ELR (cell line): ENCODE data around the gene ZNF710.

Experiments used
- DNase-seq: peaks from one replicate; pipeline ENCODE4 v3.0.0-alpha.2; 2015; ENCODE audit warnings: low read depth

The ZNF710 gene

DNA sequence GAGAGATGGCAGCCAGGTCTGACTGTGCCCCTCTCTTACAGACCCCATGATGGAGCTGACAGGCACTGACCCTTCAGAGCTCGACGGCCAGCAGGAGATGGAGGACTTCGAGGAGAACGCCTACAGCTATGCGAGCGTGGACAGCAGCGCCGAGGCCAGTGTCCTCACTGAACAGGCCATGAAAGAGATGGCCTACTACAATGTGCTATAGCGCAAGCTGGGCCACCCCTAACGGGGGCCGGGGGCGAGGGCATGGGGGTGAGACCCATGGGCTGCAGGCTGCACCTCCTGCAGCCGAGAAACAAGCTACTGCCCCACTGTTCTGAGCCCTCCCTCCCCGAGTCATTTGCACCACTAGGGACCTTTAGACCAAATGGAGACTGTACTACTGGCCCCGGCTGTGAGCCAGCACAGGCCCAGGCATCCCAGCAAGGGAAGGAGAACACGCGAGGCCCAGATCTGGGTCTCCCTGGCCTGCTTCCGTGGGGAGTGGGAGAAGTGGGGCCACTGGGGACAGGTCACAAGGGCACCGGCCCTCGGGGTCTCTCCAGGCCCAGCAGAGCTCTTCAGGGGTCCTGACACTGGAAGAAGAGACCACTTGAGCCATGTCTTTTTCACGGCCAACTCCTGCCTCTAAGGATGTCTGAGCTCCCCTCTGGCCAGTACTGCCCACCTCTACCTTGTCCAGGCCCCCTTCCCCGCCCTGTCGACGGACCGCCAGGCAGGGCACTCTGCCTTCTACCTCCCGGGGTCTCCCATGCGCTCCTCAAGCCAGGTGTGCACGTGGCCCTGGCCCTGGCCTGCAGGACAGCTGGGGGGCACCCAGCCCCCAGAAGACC, 78.7 kb downstream of the ZNF710 start:
- DNase-seq = no peak

DNA sequence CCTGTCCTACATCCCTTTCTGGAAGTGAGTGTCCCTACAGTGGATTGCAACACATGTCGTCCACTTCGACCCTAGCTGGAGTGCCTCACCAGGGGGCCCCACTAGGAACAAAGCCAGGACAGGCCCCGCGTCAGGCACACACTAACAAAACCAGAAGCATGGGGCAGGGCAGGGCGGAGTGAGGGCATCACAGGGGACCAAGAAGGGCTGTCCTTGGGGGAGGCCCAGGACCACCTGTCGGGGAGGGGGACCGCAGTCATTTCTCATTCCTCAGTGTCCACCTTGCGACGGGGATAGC, 79.3 kb downstream of the ZNF710 start:
- DNase-seq = no peak

- no peak for DNase-seq
Measured at GRCh38 chr15:90080818-90081393, 79.8 kb downstream of the ZNF710 start.

DNA sequence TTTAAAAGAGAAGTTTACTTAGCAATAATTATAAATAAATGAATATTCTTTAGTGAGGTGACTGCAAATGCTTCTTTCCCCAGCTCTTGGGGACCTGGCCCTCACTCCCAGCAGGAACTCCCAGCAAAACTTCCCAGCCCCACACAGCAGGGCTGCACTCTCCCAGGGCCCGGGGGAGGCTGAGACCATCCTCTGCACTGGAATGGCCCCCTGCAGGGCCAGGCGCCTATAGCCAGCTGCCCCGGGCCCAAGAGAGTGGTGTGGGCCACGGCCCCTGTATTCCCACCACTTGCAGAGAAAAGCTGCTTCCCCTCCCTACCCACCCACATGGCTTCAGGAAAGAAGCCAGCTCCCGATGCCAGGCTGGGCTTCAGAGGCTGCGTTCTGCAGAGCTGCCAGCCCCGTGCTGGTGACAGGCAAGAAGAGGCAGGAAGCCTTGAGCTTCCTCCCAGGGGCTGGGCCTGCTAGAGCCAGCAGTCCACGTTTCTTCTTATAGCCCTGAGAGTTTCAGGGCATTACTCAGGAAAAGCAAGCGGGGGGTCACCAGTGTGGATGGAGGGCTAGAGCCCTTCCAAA, 81.1 kb downstream of the ZNF710 start:
- no peak for DNase-seq

GRCh38 chr15:90083419-90083818, 82.3 kb downstream of the ZNF710 start:
- no peak for DNase-seq

DNA sequence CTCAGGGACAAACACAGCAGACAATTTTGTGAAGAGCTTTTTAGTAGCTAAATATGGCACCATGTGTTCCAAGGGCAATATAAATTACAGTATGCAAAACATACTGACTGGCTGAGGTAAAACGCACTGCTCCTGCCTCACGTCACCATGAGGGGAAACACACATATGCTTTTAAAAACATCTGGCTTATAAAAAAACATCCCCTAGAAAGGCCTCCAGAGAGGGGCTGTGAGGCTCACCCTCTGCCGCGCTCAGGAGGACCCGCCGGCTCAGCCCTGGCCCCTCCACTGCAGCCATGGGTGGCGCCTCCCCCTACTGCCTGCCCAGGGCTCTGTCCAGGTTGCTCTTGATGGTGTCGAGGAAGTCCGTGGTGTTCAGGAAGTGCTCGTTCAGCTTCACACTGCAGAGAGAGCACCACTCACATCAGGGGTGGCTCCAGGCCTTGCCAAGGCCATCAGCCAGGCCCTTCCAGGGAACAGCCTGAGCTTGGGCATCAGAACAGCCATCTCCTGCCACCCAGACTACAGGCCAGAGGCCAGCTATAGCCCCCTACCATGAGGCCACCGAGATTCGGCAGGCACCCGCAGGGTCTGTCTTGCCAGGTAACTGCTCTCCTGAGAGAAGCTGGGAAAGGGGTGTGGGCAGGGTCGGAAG, 83.0 kb downstream of the ZNF710 start:
- DNase-seq = no peak

GRCh38 chr15:90084876-90085423, 83.8 kb downstream of the ZNF710 start:
- DNase-seq = no peak

GRCh38 chr15:90085565-90085964, 84.4 kb downstream of the ZNF710 start:
- no peak for DNase-seq

GRCh38 chr15:90086868-90087268, 85.7 kb downstream of the ZNF710 start:
- peak; percentile 70 for DNase-seq

- peak; percentile 62 for DNase-seq
Measured at GRCh38 chr15:90087454-90088154, 86.5 kb downstream of the ZNF710 start.

DNA sequence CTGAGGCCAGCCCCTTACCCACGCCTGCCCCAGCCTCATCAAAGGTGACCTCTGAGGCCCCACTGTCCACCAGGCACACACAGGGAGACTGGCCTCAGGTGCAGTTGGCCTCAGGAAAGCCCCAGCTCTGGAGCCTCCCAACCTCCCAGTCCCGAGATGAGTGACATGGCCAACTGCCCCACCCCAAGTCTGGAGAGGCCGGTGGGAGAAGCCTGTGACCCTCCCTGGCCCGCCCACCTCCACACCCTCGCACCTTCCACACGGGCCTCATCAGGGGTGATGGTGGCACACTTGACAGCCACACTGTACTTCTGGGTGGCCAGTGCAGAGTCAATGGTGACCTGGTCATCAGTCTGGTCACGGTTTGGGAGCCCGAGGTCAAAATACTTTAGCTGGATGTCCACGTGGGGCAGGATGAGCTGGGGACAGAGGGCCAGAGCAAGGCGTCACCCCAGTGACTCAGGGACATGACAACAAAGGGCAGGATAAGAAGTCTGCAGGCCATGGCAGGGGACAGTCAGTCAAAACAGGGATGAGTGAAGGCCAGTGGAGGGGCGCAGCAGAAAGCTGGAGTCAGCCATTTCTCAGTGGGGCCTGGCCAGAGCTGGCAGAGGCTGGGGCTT, 89.2 kb downstream of the ZNF710 start:
- DNase-seq = no peak

- no peak for DNase-seq
Measured at GRCh38 chr15:90091156-90091931, 90.2 kb downstream of the ZNF710 start.

DNA sequence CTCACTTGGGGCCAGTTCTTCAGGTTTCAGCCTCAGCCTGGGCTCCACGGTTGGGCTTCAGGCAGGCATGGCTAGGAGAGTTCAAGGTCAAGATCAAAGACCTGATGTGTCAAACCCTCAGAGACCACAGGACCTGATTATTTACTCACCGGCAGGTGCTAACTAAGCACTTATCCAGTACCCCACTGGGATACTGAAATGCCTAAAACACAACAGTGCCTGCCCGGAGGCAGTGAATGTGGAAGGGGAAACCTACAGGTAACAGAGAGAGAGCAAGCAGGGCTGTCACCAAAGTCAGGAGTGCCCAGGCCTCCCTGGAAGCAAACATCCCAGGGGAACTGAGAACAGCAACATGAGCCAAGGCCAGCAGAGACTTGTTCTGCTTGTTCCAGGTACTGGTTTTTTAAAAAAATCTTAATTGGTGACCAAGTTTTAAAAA, 94.4 kb downstream of the ZNF710 start:
- DNase-seq = no peak

DNA sequence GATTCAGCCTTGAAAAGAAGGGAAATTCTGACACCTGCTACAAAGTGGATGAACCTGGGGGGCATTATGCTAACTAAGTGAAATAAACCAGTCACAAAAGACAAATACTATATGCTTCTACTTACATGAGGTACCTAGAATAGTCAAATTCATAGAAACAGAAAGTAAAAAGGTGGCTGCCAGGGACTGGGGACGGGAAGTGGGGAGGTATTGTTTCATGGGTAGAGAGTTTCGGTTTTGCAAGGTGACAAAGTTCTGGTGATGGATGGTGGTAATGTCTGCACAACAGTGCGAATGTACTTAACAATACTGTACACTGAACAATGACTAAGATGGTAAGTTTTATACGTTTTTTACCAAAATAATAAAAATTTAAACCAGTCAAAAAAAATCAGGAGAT, 96.4 kb downstream of the ZNF710 start:
- DNase-seq = no peak

- DNase-seq = no peak
Measured at GRCh38 chr15:90099072-90099867, 98.1 kb downstream of the ZNF710 start.

DNA sequence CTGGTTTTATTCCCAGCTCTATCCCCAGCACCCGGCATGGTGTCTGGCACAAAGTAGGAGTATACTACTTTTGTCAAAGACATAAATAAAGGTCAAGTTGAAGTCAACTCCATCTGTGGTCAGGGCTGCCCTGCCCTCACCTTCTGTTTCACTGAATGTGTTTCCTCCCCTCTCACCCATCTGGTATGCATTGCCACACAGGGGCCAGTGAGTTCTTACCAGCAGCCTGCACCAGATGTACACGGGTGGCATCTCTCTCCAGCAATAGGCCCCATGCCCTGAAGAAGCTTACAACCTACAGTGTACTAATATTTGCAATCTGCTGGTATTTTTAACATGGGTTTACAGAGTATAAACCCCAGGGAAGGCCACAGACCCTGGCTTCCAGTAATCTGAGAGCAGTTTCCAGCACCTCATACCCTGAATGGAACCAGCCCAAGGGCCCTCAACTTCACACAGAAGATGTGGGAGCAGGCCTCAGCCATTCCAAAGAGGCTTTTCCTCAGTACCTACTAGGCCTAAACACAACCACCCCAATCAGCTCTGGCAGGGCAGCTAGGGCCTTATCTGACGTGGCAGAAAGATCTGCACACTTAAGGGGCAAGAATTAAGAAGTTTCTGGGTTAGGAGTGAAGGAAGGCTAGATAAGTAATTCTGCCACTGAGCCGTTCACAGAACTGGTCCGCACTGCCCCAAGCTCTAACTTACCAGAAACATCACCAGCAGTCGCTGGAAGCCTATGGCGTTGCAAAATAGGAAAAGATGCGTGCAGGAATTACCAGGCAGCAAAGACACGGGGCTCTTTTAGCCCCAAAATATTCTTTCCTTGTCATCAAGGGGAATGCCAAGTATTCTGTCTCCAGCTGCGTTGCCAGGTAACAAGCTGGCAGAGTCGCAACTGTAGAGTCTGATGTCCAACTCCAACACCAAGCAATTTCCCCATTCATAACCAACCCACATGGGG, 99.0 kb downstream of the ZNF710 start:
- peak; percentile 39 for DNase-seq

GRCh38 chr15:90101130-90101968, 100.2 kb downstream of the ZNF710 start:
- peak; percentile 30 for DNase-seq
